NCI-H2171 (cell line): ENCODE measurements around the gene TDP2.

Source experiments
- DNase-seq: peaks from one replicate; lab custom pipeline; 2025; lab: John Stamatoyannopoulos, UW

TDP2 gene, protein sequence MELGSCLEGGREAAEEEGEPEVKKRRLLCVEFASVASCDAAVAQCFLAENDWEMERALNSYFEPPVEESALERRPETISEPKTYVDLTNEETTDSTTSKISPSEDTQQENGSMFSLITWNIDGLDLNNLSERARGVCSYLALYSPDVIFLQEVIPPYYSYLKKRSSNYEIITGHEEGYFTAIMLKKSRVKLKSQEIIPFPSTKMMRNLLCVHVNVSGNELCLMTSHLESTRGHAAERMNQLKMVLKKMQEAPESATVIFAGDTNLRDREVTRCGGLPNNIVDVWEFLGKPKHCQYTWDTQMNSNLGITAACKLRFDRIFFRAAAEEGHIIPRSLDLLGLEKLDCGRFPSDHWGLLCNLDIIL

DNA sequence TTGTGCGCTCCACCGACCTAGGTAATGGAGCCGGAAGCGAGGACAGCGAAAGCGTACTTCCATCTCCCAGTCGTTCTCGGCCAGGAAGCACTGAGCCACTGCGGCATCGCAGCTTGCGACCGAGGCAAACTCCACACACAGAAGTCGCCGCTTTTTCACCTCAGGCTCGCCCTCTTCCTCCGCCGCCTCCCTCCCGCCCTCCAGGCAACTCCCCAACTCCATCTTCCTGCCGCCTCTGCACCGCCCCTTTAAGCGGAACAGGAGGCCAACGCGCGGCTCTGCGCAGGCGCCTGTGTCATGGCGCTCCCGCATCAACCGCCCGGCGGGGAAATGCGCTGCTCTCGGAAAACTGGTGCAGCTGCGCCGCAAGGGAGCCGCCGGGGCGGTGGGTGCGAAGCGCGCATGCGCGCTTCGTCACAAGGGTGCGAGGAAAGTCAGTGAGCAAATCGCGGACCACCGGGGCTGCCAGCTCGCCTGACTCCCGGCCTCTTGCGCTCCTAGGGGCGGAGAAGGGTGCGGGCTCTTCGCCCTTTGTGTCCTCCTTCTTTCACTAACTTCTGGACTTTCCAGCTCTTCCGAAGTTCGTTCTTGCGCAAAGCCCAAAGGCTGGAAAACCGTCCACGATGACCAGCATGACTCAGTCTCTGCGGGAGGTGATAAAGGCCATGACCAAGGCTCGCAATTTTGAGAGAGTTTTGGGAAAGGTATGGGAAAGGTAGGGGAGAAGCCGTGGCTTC is at the start of gene TDP2, which contains the start of gene ACOT13:
Gene TDP2 (minus strand): TSS at position 259 of the 737 bp plus-strand sequence. CDS start 37 bp downstream, at position 222.
Gene ACOT13 (plus strand): TSS at position 437 of the 737 bp plus-strand sequence. CDS start 187 bp downstream, at position 624.
- DNase-seq: peak; percentile 96

DNA sequence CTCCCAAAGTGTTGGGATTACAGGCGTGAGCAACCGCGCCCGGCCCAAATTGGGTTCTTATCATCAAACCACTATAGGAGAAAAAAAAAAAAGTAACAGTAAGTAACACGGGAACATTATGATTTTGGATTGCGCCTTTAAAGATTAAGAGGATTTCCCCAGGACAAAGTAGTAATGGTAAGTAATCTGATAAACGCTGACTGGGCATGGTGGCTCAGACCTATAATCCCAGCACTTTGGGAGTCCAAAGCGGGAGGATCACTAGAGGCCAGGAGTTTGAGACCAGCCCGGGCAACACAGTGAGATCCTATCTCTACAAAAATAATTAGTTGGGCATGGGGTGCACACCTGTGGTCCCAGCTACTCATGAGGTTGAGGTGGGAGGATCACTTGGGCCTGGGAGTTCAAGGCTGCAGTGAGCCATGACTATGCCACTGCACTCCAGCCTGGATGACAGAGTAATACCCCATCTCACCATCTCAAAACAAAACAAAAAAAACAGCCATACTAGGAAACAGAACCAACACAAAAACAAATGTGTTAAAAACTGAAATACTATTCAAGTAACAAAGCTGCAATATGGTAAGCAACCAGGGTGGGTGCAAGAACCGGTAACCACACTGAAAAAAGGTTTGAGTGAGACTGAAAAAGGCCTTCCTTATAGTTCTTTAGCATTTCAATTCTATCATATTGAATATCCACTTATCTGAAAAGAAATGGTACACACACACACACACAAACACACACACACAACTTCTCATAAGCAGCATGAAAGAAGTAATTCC is 44.0 kb upstream of the TDP2 start:
- DNase-seq: no peak

DNA sequence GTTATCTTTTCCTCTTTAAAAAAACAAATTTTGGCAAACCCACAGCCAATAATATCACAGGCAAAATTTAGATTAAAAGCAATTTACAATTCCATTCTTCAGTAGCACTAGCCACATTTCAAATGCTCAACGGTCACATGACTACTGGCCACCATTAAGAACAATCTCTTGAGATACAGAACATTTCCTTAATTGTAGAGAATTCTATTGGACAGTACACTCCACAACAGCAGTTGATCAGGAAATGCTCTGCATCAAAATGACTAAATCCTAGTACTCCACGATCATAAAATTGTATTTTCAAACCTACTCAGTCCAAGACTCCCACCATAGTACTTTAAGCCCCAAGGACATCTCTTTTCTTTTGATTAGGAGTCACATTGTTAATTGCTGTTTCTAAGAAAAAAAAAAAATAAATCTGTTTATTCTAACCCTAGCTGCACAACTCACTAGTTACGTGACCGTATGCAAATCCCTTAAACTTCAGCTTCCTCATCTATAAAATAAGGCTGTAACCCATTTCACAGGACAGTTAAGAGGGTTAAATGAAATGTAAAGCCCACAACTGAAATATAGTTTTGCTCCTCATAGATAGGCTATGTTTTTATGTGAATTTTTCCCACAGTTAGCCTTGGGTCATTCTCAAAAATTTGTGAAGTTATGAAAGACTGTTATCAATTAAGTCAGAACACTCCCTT is 42.5 kb upstream of the TDP2 start:
- DNase-seq: no peak

DNA sequence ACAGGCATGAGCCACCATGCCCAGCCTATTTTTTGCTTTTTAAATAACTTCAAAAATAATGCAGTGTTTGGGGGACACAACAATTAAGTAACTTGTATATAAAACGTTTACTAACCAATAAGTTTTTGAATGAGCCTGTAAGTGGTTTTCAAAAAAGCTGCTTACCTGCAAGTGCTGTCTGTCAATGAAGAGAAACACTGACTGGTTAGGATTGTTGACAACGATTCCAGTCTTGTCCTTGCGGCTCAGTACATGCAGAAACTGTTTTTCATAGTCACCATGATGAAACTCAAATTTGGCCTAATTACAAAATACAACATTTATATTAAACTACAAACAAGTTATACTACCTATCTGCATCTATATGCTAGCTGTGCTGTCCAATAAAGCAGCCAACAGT is 41.9 kb upstream of the TDP2 start:
- DNase-seq: no peak

DNA sequence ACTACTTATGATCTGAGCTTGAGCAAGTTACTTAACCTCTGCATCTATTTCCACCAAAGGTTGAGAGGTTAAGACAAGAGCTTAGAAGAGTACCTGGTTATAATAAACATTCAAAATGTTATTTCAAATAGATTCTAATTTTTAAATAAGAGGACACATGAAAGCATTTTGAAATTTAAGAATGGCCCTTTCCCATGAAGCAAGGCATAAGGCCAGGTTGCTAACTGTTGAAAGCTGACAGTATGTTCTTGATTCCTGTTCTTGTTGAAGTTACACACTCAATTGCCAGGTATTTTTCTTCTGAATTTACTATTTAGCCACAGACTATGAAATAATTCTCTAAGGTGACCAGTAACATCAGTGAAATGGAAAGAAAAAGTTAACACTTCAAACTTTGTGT is 37.8 kb upstream of the TDP2 start:
- DNase-seq: no peak

DNA sequence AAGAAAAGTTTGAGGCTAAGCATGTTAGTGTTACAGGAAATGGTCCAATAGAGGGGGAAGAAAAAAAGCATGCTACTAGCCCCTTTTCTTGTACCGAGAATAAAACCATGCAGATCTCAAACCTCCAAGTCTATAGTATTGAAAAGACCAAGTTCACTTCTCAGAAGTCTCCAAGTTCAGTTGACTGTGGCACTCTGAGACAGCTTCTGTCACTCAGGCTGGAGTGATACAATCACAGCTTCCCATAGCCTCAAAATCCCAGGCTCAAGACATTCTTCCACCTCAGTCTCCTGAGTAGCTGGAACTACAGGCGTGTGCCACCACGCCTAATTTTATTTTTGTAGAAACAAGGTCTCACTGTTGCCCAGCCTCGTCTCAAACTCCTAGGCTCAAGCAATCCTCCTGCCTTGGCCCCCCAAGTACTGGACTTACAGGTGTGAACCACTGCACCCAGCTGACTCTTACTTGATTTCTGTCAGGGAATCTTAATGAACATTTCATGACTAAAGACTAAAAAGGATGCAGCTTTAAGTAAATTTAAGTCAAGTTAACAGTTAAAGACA is 36.1 kb upstream of the TDP2 start:
- DNase-seq: no peak

DNA sequence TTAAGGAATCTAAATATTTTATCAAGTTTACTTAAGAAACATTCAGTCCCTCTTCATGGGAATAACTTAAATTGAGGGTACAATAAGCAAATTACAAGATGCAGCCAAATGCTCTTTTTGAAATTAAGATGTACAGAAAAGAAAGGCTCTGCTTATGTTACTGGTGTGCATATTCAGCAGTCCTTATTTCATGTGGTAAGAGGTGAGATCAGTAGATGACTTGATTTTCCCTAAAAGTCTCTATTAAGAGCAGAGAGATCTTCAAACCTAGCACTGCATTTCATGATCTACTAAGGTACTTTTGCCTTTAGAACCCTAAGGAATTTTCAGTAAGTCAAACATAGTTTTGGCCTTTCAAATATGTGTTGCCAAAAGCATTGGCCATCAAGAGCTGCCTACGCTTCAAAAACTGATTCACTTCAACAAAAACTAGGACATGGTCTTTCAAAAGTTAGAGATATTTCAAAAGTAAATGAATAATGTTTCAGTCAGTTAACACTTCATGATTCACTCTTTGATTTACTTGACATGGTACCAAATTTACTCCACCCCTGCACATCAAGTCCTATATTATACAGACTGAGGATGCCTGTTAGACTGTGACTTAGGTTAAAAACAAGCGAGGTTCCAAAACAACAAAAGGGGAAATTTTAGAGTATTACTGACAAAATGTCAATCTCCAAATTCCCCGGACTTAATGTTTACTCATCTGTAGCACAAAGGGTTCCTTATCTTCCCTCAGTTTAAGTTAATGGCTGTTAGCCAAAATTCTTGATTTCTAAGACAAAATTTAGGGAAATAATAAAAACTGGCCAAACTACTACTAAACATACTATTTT is 33.0 kb upstream of the TDP2 start:
- DNase-seq: no peak

DNA sequence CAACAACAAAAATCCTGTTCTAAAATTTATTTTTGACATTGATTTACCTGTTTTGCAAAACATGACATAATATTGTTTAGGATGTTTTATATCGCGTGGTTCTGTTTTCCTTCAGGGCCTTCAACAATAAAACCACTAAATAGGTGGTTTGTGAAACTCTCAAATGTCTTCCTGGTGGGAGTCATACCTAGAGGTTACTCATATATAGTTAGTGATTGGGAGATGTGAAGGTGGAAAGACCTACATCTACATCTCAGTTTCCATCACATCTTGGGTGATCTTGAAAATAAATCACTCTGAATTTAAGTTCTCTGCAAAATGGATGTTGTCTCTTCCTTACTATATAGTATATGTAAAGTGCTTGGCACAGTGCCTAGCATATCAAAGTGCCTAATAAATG is 29.4 kb upstream of the TDP2 start:
- no peak for DNase-seq

DNA sequence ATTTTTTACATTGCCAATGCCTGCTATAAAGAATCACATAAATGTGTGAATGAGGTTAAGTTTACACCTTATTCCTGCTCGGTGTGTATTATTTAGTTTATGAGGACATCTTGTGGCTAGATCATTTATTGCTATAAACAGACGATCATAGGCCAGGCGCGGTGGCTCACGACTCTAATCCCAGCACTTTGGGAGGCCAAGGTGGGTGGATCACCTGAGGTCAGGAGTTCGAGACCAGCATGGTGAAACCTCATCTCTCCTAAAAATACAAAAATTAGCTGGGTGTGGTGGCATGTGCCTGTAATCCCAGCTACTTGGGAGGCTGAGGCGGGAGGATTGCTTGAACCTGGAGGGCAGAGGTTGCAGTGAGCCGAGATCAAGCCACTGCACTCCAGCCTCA is 28.9 kb upstream of the TDP2 start:
- DNase-seq: peak; percentile 5

DNA sequence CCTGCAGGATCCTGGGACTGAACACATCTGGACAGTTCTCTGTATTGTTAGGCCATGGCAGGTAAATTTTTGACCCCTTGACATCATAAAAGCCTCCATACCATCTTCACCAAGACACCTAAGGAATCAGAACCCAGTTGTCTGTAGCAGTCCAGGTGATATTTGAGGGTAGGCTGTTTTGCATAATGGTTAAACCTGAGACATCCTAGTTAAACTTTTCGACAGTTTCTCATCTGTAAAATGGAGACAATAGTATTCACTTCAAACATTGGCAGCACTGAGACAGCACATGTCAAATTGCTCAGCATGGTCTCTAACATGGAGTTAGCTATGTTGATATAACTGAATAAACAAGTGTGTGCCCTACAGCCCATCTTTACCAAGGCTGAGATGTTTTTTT is 27.5 kb upstream of the TDP2 start:
- no peak for DNase-seq

DNA sequence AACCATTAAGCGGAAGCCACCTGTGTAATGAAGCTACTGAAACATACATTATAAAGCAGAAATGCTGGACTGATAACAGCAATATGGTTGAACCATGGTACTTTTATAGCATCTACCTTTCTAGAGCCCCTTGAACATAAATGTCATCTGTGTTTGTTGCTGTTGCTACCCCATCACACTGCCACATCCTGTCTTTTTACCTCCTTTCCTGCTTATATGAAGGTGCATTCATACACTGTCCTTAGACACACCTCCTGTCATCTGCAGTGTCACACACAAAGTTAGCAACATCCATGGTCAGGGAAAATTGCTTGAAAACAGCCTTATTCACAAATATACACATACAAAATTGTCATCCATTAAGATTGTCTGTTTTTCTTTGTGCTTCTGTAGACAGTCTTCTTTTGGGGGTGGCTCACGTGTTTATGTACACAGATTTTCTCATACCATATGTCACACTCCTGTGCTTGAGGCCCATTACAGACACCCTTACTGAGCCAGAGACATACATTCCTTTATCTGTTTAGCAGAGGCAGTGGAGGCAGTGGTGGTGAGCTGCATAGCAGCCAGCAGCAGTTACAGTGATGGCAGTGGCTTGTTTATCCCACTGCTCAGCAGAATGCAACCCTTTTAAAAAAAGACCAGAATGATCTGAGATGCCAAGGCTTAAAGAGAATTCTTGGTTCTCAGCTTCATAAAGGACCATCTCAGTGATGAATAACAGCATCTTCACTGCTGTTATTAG is 26.3 kb upstream of the TDP2 start:
- no peak for DNase-seq

DNA sequence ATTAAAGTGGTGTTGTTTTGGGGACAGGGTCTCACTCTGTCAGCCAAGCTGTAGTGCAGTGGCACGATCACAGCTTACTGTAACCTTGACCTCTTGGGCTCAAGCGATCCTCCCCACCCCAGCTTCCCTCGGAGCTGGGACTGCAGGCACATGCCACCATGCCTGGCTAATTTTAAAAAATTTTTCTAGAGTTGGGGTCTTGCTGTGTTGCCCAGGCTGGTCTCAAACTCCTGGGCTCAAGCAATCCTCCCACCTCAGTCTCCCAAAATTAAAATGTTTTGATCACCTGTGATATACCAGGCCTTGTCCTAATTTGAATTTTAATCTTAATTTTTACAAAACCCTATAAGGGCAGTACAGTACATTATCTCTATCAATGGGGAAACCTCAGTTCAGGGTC is 25.7 kb upstream of the TDP2 start:
- DNase-seq: no peak

DNA sequence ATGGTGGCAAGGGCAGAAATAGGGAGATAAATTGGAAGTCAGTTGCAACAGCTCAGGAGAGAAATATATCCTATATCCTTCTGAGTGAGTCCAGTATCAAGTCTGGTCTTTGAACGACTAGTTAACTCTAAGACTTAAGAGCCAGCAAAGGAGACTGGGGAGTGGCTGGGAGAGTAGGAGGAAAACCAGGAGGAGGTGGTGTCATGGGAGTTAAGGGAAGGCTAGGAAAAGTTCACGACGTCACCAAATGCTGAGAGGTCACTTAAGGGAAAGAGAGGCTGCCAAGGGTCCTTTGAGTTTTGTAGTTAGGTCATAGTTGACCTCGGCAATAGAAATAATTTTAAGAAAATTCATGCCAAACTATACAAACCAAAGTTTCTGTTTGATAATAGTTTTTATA is 25.3 kb upstream of the TDP2 start:
- no peak for DNase-seq

DNA sequence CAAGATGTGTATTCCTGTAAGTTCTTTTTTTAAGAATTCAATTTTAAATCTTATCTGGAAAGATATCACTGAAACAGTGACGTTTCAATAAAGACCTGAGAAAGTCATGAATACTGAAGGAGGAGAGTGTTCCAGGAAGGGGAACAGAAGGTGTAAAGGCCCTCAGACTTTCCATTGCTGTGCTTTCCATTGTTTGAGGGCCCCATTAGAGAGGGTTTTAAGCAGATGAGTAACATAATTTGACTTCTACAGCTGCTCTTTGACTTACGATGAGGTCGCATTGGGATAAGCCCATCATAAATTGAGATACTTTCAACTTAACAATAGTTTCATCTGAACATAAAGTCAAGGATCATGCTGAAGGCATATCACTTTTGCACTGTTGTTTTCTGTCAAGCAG is 24.9 kb upstream of the TDP2 start:
- DNase-seq: no peak

DNA sequence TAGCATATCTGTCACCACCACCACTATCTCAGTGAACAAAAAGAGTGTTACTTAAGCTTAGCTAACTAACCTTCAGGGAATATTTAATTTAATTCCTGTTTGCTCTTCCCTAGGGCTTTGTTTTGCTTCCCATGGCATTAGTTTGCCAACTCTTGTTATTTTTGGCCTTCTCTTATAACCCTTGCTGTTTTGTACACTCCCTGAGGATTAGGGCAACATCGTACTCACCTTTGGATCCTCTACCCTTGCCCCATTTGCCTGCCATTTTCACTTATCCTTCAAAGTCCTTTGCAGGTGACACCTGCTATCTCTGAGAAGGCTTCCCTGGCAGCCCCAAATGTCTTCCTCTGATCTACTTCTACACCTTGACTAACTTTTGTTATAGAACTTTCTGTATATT is 23.9 kb upstream of the TDP2 start:
- no peak for DNase-seq

DNA sequence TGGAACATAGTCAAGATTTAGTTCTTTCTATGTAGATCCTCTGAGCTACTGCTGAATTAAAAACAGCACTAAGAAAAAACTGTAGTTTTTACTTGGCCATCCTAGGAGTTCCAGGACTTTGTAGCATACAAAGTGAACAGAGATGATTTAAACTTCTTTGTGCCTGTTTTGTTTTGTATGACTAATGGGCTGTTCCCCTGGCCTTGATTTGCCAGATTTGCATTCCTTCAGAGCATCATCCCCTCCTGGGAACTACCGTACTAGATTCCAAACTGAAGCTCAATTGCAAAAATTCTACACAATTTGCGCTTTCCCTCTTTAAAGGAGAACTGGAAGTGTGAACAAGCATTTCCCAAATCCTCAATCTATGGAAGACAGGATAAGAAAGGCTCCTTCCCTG is 23.3 kb upstream of the TDP2 start:
- DNase-seq: no peak

DNA sequence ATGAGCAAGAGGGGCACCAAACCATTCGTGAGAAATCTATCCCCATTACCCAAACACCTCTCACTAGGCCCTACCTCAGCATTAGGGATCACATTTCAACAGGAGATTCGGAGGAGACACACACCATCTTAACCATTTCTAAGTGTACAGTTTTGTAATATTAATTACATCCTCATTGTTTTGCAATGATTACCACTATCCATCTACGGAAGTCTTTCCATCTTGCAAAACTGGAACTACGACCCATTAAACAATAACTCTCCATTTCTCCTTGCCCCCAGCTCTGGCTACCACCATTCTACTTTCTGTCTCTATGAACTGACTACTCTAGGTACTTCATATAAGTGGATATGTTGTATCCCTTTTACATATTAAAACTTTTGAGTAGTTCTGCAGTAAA is 20.2 kb upstream of the TDP2 start:
- DNase-seq: no peak

DNA sequence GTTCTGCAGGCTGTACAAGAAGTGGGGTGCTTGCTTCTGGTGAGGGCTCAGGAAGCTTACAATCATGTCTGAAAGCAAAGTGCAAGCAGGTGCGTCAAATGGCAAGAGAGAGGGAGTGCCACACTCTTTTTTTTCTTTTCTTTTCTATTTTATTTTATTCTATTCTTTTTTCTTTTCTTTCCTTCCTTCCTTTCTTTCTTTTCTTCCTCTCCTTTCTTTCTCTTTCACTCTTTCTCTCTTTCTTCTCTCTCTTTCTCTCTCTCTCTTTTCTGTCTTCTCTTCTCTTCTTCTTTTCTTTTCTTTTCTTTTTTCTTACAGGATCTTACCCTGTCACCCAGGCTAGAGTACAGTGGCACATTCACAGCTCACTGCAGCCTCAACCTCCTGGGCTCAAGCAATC is 19.7 kb upstream of the TDP2 start:
- no peak for DNase-seq

DNA sequence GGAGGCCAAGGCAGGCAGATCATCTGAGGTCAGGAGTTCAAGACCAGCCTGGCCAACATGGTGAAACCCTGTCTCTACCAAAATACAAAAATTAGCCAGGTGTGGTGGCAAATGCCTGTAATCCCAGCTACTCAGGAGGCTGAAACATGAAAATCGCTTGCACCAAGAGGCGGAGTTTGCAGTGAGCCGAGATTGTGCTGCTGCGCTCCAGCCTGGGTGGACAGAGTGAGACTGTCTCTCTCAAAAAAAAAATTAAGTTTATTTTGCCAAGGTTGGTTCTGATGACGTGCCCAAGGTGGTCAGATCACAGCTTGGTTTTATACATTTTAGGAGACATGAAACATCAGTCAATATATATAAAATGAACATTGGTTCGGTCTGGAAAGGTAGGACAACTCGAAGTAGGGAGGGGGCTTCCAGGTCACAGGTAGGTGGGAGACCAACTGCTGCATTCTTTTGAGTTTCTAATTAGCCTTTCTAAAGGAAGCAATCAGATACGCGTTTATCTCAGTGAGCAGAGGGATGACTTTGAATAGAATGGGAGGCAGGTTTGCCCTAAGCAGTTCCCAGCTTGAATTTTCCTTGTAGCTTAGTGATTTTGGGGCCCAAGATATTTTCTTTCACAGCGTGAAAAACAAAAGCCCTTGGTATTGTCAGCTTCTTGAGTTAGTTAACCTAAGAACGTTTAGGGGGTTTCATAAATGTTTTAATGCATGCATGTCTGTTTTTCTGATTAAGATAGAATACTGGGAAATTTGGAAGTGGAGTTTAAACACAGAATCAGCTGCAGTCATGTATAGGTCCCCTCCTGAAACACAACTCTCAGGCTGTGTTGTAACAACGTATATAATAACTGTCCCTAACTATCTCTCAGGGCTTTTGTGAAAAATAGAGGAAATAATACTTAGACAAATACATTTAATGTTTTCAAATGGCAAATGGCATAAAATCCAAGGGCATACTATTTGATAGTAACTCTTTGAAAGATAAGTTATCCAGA is 16.9 kb upstream of the TDP2 start:
- DNase-seq: no peak
